ENCODE measurements around the gene ANXA7. TPM values are rescaled to one million over a fixed set of nuclear protein-coding genes. Genes with fewer than 3 reads are reported as not detected.

Gene ANXA7
- total RNA-seq, 2 experiments from 2014 or later, result 77.7 to 79.6 TPM

DNA sequence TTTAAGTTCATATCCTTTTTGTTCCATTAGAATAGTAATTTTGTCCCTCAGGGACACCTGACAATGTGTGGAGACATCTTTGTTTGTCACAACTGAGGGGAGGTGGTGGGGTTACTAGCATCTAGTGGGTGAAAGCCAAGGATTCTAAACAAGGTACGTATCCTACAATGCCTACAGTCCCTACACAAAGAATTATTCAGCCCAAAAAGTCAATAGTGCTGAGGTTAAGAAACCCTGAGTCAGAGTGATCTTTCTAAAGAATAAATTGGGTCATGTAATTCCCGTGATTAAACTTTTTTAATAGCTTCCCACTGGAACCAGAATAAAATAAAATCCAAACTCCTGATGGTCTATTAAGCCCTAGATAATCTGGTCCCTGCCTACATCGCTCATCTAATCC lies 2.7 kb upstream of the ANXA7 start:
- TF ChIP-seq, protein P1, sequence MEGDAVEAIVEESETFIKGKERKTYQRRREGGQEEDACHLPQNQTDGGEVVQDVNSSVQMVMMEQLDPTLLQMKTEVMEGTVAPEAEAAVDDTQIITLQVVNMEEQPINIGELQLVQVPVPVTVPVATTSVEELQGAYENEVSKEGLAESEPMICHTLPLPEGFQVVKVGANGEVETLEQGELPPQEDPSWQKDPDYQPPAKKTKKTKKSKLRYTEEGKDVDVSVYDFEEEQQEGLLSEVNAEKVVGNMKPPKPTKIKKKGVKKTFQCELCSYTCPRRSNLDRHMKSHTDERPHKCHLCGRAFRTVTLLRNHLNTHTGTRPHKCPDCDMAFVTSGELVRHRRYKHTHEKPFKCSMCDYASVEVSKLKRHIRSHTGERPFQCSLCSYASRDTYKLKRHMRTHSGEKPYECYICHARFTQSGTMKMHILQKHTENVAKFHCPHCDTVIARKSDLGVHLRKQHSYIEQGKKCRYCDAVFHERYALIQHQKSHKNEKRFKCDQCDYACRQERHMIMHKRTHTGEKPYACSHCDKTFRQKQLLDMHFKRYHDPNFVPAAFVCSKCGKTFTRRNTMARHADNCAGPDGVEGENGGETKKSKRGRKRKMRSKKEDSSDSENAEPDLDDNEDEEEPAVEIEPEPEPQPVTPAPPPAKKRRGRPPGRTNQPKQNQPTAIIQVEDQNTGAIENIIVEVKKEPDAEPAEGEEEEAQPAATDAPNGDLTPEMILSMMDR (IDR thresholded peaks at IDR 0.05), result no peak
- Mint-ChIP-seq H3K9me3 (no peaks in the 10 kb centered on the region), H3K27me3 (no peaks in the 10 kb centered on the region), H3K36me3 (ENCODE audit: low read depth) (peaks cover 7% of the 10 kb centered on the region), H3K4me3 (no peak overlapping the region), H3K27ac (no peak overlapping the region), H3K4me1 (ENCODE audit: low read depth) (peaks cover 29% of the 10 kb centered on the region)
- Histone ChIP-seq H3K9me3 (ENCODE audit: control insufficient read depth in 1 of 2, insufficient read depth in 1 of 2, low read length in 2 of 2) (no peaks in the 10 kb centered on the region), H3K4me1 (ENCODE audit: insufficient read depth, low read length) (peaks cover 26% of the 10 kb centered on the region), H3K27ac (ENCODE audit: low read depth in 1 of 2, low read length in 2 of 2) (no peak overlapping the region), H3K27me3 (ENCODE audit: control insufficient read depth in 1 of 2, insufficient read depth in 2 of 2, low read length in 2 of 2) (no peaks in the 10 kb centered on the region), H3K36me3 (ENCODE audit: insufficient read depth, low read length) (no peaks in the 10 kb centered on the region), H3K4me3 (ENCODE audit: low read length) (no peak overlapping the region)
- intact Hi-C loops (cut with DNase I, micrococcal nuclease), result loop anchor here in 1 of 2 experiments (10.0 kb wide), 1 partner anchor 208 kb away; no protein-coding TSS in a partner anchor
- no peak for DNase-seq
- no peak for ATAC-seq (ENCODE audit: poor library complexity)
- ChIA-PET POLR2A (interaction anchor here (1.2 kb wide), 1 partner anchor 9 kb away, joined by 7 read pairs; no protein-coding TSS in a partner anchor), CTCF (no interaction called here)

DNA sequence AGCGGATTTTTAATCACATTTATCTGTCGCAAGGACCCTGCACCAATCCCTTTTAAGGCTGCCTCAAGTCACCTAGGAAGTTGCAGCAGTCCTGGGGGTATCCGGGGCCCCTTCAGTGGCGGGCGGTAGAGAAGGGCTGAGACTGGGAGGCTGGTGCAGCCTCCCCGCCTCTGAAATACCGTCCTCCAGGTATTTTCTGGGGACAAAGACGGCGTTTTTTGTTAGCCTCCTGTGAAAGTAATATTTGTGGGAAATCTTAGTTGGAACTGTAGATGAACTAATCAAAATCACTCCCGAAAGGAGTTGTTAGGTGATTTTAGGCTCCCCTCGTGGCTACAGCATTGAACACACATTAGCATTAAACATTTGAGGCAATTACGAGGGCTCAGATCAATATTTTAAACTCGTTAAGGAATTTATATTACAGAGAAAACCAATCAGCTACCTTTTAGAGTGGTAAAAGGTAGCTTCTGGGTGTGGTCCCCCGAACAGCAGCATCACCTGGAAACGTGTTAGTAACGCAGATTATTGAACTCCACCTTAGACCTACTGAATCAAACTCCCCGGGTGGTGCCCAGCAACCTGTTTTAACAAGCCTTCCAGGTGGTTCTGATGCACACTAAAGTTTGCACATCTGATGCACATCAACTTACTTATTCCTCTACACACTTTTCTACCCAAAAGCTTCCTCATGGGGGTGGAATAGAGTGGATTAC lies 530 bp upstream of the ANXA7 start:
- no peaks in the 10 kb centered on the region for H3K27me3 Mint-ChIP-seq
- peak overlapping the region; percentile 73 for H3K27ac Mint-ChIP-seq
- intact Hi-C loops (cut with DNase I, micrococcal nuclease), result loop anchor here (2.0 to 10.0 kb wide), 6 partner anchors 52 to 247 kb away; partner anchors contain the start of genes CFAP70 (in 1 of the 2), ECD (in 1 of the 2), FAM149B1 (in 1 of the 2) and MRPS16 (in 1 of the 2)
- ATAC-seq (ENCODE audit: poor library complexity) (peak; percentile 35), DNase-seq (peak in 3 of 14 experiments; percentile 8 to 30 (median 22))
- peaks cover 50% of the 10 kb centered on the region for H3K4me1 Mint-ChIP-seq (ENCODE audit: low read depth)
- H3K4me1 ChIP-seq (ENCODE audit: insufficient read depth, low read length), result peaks cover 36% of the 10 kb centered on the region
- H3K9me3 ChIP-seq (ENCODE audit: control insufficient read depth in 1 of 2, insufficient read depth in 1 of 2, low read length in 2 of 2), result no peaks in the 10 kb centered on the region
- POLR2A ChIA-PET, result interaction anchor here (0.9 to 4.7 kb wide), 4 partner anchors 7 to 723 kb away, joined by 3 to 36 read pairs (median 6); partner anchors contain the start of genes DNAJC9 and PPP3CB
- peak overlapping the region; percentile 52 to 98 for H3K27ac ChIP-seq (ENCODE audit: low read depth in 1 of 2, low read length in 2 of 2)
- no peaks in the 10 kb centered on the region for H3K27me3 ChIP-seq (ENCODE audit: control insufficient read depth in 1 of 2, insufficient read depth in 2 of 2, low read length in 2 of 2)
- H3K4me3 Mint-ChIP-seq, result peak overlapping the region; percentile 91
- peaks cover 20% of the 10 kb centered on the region for H3K36me3 Mint-ChIP-seq (ENCODE audit: low read depth)
- no peaks in the 10 kb centered on the region for H3K9me3 Mint-ChIP-seq
- TF ChIP-seq, protein P1 (IDR thresholded peaks at IDR 0.05), result peak; percentile 52
- CTCF ChIA-PET, result no interaction called here
- peak overlapping the region; percentile 75 for H3K4me3 ChIP-seq (ENCODE audit: low read length)
- peaks cover 5% of the 10 kb centered on the region for H3K36me3 ChIP-seq (ENCODE audit: insufficient read depth, low read length)

DNA sequence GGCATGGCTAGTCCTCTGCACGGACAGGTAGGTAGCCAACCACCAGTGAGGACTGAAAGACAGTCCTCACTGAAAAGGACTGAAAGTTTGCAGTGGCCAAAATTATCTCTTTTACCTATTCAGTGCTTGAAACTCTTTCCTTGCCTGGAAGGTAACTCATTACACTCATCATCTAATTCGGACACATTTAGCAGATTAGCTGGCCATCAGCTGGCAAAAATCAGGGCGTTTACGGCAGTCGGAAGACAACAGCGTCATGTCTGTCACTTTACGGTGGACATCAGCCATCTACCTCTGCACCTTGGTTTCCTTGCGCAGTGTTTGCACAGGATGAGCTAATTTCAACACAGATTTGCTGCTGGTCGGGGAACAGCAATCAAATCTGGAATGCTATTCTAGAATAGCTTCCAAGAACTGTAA lies 740 bp downstream of the ANXA7 start:
- Mint-ChIP-seq H3K36me3 (ENCODE audit: low read depth) (peaks cover 20% of the 10 kb centered on the region), H3K27ac (peak overlapping the region; percentile 84), H3K4me1 (ENCODE audit: low read depth) (peaks cover 59% of the 10 kb centered on the region), H3K9me3 (no peaks in the 10 kb centered on the region), H3K27me3 (no peaks in the 10 kb centered on the region), H3K4me3 (peak overlapping the region; percentile 91)
- ChIA-PET CTCF (no interaction called here), POLR2A (interaction anchor here (0.6 to 4.7 kb wide), 11 partner anchors 9 to 317 kb away, joined by 3 to 36 read pairs (median 4); partner anchors contain the start of genes CFAP70, DNAJC9, P4HA1 and PPP3CB)
- H3K36me3 ChIP-seq (ENCODE audit: insufficient read depth, low read length), result peaks cover 5% of the 10 kb centered on the region
- ATAC-seq (ENCODE audit: poor library complexity) (peak; percentile 30), DNase-seq (peak in 11 of 14 experiments; percentile 6 to 77 (median 22))
- TF ChIP-seq, protein P1 (IDR thresholded peaks at IDR 0.05), result no peak
- peaks cover 36% of the 10 kb centered on the region for H3K4me1 ChIP-seq (ENCODE audit: insufficient read depth, low read length)
- no peaks in the 10 kb centered on the region for H3K9me3 ChIP-seq (ENCODE audit: control insufficient read depth in 1 of 2, insufficient read depth in 1 of 2, low read length in 2 of 2)
- H3K27ac ChIP-seq (ENCODE audit: low read depth in 1 of 2, low read length in 2 of 2), result peak overlapping the region; percentile 86 to 98
- H3K4me3 ChIP-seq (ENCODE audit: low read length), result peak overlapping the region; percentile 75
- no peaks in the 10 kb centered on the region for H3K27me3 ChIP-seq (ENCODE audit: control insufficient read depth in 1 of 2, insufficient read depth in 2 of 2, low read length in 2 of 2)
- intact Hi-C loops (cut with DNase I, micrococcal nuclease), result loop anchor here (2.0 to 10.0 kb wide), 5 partner anchors 51 to 246 kb away; partner anchors contain the start of genes DNAJC9 (in 1 of the 2), ECD (in 1 of the 2), FAM149B1 (in 1 of the 2) and MRPS16 (in 1 of the 2)
